ENCODE results near the gene AFF1.

DNA sequence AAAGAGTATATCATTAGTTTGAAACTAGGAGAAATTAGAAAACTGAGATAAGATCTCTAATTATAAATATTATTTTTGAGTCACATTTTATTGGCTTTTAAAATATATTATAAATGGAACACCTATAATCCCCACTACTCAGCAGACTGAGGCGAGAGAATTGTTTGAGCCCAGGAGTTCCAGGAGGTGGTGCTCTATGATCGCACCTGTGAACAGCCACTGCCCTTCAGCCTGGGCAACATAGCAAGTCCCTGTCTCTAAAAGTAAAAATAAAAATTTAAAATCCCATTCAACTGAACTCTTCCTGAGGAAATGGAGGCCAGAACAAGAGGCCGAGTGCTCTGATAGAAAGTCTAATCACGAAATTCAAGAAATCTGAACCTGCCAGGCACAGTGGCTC, 36.2 kb upstream of the AFF1 start:
- TF ChIP-seq, protein P1, sequence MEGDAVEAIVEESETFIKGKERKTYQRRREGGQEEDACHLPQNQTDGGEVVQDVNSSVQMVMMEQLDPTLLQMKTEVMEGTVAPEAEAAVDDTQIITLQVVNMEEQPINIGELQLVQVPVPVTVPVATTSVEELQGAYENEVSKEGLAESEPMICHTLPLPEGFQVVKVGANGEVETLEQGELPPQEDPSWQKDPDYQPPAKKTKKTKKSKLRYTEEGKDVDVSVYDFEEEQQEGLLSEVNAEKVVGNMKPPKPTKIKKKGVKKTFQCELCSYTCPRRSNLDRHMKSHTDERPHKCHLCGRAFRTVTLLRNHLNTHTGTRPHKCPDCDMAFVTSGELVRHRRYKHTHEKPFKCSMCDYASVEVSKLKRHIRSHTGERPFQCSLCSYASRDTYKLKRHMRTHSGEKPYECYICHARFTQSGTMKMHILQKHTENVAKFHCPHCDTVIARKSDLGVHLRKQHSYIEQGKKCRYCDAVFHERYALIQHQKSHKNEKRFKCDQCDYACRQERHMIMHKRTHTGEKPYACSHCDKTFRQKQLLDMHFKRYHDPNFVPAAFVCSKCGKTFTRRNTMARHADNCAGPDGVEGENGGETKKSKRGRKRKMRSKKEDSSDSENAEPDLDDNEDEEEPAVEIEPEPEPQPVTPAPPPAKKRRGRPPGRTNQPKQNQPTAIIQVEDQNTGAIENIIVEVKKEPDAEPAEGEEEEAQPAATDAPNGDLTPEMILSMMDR (IDR thresholded peaks at IDR 0.05), result peak in 3 of 6 experiments; percentile 32 to 46 (median 41)
- TF ChIP-seq POLR2A (IDR thresholded peaks at IDR 0.05), result no peak

Data from thyroid gland (tissue), 4 donors.